Kasumi-1 (cell line): ENCODE data around the gene PCOLCE2.

Source experiments
- DNase-seq, 2 experiments: peaks; one replicate each; lab custom pipeline; 2025; lab: John Stamatoyannopoulos, UW

Gene PCOLCE2

DNA sequence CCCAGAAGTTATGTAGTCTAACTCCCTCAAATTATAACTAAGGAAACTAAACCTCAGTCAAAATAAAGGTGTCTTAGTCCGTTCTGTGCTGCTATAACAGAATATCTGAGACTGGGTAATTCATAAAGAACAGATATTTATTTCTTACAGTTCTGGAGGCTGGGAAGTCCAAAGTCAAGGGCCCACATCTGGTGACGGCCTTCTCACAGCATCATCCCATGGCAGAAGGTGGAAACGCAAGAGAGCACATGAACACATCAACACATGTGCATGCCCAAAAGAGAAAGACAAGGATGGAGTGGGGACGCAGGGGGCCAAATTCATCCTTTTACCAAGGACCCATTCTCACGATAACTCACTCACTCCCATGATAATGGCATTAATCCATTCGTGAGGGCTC, 73.1 kb downstream of the PCOLCE2 start:
- no peak for DNase-seq

- DNase-seq = no peak
Measured at GRCh38 chr3:142809259-142809658, 79.6 kb downstream of the PCOLCE2 start.

DNA sequence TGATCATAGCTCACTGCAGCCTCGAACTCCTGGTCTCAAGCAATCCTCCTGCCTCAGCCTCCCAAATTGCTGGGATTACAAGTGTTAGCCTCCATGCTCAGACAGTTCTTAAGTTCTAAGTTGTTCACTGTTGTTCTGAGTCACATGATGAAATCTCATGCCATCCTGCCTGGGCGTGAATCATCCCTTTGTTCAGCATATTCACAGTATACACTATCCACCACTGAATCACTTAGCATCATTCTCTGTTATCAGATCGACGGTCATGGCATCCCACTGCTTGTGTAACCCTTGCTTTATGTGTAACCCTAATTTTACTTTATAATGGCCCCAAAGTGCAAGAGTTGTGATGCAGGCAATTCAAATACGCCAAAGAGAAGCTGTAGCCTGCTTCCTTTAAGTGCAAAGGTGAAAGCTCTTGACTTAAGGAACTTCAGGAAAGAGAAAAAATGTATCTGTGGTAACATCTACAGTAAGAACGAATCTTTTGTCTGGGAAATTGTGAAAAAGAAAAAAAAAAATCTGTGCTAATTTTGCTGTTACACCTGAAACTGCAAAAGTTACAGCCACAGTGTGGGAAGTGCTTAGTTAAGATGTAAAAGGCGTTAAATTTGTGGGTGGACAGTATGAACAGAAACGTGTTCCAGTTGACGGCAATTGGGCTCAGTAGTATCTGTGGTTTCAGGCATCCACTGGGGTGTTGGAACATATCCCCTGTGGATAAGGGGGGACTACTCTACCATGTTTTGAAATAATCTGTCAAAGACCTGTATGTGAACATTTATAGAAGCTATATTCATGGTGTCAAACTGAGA, 80.6 kb downstream of the PCOLCE2 start:
- no peak for DNase-seq

GRCh38 chr3:142802891-142803290, 86.0 kb downstream of the PCOLCE2 start:
- no peak for DNase-seq

- no peak for DNase-seq
Measured at GRCh38 chr3:142801746-142802145, 87.1 kb downstream of the PCOLCE2 start.

- DNase-seq = peak in 1 of 2 experiments; percentile 4
Measured at GRCh38 chr3:142796823-142797222, 92.1 kb downstream of the PCOLCE2 start.

DNA sequence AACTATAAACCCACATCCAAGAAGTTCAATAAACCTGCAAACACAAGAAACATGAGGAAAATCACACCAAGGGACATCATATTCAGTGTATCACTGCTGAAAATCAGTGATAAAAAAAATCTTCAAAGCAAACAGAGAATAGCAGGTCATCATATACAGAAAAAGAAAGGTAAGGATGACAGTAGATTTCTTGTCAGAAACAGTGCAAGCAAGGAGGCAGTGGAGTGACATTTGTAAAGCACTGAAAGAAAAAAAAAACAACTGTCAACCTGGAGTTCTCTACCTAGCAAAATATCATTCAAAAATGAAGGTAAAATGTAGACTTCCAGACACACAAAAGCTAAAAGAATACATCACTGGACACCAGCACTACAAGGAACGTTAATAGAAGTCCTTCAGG, 93.6 kb downstream of the PCOLCE2 start:
- DNase-seq = no peak

- no peak for DNase-seq
Measured at GRCh38 chr3:142794508-142794907, 94.4 kb downstream of the PCOLCE2 start.

GRCh38 chr3:142787719-142788118, 101.2 kb downstream of the PCOLCE2 start:
- DNase-seq = peak; percentile 36 to 60

DNA sequence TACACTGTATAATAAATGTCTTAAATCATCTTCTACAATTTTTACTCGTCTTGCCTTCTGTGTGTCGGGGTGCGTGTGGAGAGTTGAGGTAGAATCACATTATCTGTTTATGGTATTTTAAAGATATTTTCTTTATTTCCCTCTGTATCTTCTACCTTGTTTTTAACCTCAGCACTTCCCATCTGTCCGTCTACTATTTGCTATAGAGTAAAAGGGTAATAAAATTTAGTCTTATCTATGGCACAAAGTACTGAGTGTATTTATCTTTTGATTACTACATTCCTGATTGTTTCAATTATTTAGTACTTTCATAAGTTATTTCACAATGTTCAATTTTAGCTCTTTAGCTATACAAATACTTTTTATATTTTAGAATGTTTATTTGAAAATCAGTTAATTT, 102.9 kb downstream of the PCOLCE2 start:
- DNase-seq = no peak

DNA sequence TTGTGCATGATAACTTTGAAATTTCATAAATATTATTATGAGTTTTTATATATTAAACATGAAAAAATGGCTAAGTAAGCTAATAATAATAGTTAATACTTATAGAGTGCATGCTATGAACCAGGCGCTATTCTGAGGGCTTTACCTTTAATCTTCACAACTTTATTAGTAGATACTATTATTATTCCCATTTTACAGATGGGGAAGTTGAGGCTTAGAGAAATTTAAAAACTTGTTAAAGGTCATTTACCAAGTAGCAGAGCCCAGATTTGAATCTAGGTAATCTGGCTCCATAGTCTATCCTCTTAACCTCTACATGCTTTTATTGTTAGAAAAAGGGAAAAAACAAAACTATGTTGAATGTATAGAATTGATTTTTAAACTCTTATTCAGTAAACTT, 104.7 kb downstream of the PCOLCE2 start:
- no peak for DNase-seq

DNA sequence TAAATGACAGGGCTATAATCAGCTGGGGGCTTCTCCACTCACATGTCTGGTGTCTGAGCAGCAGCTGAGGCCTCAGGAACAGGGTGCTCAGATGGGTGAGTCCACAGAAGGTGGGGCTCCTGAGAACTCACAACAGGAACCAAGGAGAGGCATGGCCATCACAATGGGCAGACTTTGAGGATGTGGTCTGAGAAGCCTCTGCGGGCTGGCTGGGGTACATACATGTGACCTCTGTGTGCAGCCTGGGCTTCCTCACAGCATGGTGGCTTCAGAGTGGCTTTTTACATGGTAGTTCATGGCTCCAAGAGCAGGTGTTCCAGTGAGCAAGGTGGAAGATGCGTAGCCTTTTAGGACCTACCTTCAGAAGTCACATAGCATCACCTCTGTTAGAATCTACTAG, 106.3 kb downstream of the PCOLCE2 start:
- no peak for DNase-seq

DNA sequence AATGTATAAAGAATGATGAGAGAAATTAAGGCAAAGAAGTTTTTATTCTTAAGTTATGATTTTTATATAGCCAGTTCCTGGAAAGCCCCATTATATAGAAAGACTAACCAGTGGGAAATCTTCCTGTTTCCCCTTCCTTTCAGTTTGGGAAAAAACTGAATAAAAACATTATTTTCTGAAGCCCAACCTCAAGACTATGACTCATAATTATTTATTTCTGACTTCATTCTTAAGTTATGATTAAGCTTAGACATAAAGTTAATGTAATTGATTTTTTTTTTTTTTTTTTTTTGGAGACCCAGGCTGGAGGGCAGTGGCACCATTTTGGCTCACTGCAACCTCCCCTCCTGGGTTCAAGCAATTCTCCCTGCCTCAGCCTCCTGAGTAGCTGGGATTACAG, 109.3 kb downstream of the PCOLCE2 start:
- DNase-seq = no peak

GRCh38 chr3:142778541-142778940, 110.3 kb downstream of the PCOLCE2 start:
- no peak for DNase-seq

DNA sequence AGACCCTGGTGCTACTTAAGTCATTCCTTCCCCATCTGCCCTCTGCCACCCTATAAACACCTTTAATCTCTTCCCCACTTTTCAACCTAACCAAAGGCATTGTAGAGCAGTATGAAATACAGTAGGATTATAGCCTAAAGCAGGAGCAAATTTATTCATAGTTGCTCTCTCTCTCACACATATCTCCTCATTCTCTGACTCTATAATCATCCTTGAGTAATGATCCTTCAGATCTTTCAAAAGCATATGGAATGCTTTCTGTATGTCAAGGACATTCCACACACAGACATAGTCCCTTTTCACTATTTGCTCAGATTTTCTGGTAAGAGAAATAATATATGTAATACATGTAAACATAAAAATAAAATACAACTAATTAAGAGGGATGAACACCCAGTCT, 111.0 kb downstream of the PCOLCE2 start:
- no peak for DNase-seq

DNA sequence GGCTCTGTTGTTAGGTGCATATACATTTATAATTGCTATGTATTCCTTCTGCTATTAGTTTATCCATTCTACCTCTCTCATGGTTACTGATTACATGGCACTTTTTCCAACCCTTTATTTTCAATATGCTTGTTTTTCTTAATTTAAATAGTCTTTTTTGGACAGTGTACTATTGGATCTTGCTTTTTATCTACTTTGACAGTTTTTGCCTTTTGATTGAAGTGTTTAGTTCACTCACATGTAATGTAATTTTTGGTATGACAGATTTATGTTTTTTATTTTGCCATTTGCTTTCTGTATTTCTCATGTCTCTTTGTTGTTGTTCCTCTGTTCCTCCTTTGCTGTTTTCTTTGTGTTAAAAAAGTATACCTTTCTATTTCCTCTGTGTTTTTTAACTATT, 120.5 kb downstream of the PCOLCE2 start:
- DNase-seq = no peak
